ENCODE results near the gene AP4B1.

AP4B1 gene

DNA sequence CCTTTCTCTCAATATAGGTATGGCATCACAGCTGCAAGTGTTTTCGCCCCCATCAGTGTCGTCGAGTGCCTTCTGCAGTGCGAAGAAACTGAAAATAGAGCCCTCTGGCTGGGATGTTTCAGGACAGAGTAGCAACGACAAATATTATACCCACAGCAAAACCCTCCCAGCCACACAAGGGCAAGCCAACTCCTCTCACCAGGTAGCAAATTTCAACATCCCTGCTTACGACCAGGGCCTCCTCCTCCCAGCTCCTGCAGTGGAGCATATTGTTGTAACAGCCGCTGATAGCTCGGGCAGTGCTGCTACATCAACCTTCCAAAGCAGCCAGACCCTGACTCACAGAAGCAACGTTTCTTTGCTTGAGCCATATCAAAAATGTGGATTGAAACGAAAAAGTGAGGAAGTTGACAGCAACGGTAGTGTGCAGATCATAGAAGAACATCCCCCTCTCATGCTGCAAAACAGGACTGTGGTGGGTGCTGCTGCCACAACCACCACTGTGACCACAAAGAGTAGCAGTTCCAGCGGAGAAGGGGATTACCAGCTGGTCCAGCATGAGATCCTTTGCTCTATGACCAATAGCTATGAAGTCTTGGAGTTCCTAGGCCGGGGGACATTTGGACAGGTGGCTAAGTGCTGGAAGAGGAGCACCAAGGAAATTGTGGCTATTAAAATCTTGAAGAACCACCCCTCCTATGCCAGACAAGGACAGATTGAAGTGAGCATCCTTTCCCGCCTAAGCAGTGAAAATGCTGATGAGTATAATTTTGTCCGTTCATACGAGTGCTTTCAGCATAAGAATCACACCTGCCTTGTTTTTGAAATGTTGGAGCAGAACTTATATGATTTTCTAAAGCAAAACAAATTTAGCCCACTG lies 36.0 kb upstream of the AP4B1 start:
- TF ChIP-seq, protein P1, sequence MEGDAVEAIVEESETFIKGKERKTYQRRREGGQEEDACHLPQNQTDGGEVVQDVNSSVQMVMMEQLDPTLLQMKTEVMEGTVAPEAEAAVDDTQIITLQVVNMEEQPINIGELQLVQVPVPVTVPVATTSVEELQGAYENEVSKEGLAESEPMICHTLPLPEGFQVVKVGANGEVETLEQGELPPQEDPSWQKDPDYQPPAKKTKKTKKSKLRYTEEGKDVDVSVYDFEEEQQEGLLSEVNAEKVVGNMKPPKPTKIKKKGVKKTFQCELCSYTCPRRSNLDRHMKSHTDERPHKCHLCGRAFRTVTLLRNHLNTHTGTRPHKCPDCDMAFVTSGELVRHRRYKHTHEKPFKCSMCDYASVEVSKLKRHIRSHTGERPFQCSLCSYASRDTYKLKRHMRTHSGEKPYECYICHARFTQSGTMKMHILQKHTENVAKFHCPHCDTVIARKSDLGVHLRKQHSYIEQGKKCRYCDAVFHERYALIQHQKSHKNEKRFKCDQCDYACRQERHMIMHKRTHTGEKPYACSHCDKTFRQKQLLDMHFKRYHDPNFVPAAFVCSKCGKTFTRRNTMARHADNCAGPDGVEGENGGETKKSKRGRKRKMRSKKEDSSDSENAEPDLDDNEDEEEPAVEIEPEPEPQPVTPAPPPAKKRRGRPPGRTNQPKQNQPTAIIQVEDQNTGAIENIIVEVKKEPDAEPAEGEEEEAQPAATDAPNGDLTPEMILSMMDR (IDR thresholded peaks at IDR 0.05; ENCODE audit: borderline replicate concordance, control extremely low read depth, extremely low read depth, insufficient read depth, missing control alignments): no peak
- DNase-seq (ENCODE audit: low spot score): no peak
- in situ Hi-C loops (cut with MboI; ENCODE audit: low sequenced_read_pairs, unreplicated experiment): no loop called here

DNA sequence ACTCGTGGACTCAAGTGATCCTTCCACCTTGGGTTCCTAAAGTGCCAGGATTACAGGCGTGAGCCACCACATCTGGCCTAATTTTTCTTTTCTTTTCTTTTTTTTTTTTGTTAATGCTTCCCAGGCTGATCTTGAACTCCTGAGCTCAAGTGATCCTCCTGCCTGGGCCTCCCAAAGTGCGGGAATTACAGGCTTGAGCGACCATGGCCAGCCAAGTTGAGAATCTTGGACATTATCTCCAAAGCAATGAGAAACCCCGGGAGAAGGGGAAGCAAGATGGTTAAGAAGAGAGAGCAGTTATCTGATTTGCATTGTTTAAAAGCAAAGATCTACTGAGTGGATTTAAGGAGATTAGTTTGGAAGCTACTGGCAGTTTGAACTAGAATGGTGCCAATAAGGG lies 33.6 kb upstream of the AP4B1 start:
- in situ Hi-C loops (cut with MboI; ENCODE audit: low sequenced_read_pairs, unreplicated experiment): no loop called here
- TF ChIP-seq, protein P1 (IDR thresholded peaks at IDR 0.05; ENCODE audit: borderline replicate concordance, control extremely low read depth, extremely low read depth, insufficient read depth, missing control alignments): no peak

DNA sequence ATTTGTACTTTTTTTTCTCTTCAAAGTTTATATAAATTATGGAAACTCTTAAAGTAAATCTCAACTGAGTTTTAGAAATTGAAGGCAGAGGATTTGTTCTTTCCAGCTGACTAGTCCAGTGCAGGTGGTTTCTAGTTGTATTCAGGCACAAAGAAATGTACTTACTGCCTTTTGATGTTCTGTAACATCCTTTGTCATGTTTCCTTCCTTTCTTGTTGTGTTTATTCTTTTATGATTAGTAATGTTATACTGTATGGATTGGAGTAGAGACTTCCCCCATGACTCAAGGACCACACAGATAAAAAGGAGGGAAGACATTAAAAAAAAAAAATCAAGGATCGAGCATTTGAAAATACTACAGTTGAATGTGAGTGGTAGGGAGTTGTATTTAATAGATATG lies 32.5 kb upstream of the AP4B1 start:
- in situ Hi-C loops (cut with MboI; ENCODE audit: low sequenced_read_pairs, unreplicated experiment): no loop called here
- TF ChIP-seq, protein P1 (IDR thresholded peaks at IDR 0.05; ENCODE audit: borderline replicate concordance, control extremely low read depth, extremely low read depth, insufficient read depth, missing control alignments): no peak
- no peak for DNase-seq (ENCODE audit: low spot score)

More for the DNA sequence above, 33.6 kb upstream of the AP4B1 start:
- no peak for DNase-seq (ENCODE audit: low spot score)

DNA sequence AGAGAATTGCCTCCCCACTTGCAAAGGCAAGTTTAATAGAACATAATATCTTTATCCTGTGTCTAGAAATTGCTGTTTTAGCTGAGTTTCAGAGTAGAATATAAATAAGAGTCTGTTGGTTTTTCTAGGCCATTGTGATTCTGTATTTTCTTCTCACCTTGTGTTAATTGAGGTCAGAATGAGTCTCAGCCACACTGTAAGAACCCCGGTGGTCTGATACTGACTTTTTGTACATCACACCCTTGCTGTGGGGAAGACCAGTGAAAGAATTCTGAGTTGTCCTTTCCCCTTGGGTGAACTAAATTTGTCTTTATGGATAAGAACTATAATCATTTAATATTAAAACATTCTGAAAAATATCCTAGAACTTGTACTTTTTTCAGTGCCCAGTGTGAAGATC lies 31.4 kb upstream of the AP4B1 start:
- no peak for DNase-seq (ENCODE audit: low spot score)
- in situ Hi-C loops (cut with MboI; ENCODE audit: low sequenced_read_pairs, unreplicated experiment): no loop called here

DNA sequence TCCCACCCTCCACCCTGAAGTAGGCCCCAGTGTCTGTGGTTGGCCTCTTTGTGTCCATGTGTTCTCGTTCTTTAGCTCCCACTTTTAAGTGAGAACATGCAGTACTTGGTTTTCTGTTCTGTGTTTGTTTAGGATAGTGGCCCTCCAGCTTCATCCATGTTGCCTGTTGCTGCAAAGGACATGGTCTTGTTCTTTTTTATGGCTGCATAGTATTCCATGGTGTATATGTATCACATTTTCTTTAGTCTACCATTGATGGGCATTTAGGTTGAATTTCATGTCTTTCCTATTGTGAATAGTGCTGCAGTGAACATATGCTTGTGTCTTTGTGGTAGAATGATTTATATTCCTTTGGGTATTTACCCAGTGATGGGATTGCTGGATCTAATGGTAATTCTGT lies 30.6 kb upstream of the AP4B1 start:
- in situ Hi-C loops (cut with MboI; ENCODE audit: low sequenced_read_pairs, unreplicated experiment): no loop called here
- TF ChIP-seq, protein P1 (IDR thresholded peaks at IDR 0.05; ENCODE audit: borderline replicate concordance, control extremely low read depth, extremely low read depth, insufficient read depth, missing control alignments): no peak
- no peak for DNase-seq (ENCODE audit: low spot score)

More for the DNA sequence above, 31.4 kb upstream of the AP4B1 start:
- TF ChIP-seq, protein P1 (IDR thresholded peaks at IDR 0.05; ENCODE audit: borderline replicate concordance, control extremely low read depth, extremely low read depth, insufficient read depth, missing control alignments): no peak

DNA sequence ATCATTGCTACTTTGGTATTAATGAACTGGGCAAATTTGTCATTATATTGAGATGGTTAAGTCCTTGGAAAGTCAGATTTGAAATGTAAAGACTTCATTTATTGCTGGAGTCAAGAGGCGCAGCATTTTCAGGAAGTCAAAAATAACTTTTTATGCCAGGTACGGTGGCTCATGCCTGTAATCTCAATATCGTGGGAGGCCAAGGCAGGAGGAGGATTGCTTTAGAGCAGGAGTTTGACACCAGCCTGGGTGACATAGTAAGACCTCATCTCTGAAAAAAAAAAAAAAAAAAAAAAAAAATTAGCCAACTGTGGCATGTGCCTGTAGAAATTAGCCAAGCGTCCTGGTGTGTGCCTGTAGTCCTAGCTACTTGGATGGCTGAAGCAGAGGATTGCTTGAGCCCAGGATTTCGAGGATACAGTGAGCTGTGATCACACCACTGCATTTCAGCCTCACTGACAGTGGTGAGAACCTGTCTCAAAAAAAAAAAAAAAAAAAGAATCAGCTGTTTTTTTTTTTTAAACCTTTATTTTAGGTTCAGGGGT lies 30.0 kb upstream of the AP4B1 start:
- TF ChIP-seq, protein P1 (IDR thresholded peaks at IDR 0.05; ENCODE audit: borderline replicate concordance, control extremely low read depth, extremely low read depth, insufficient read depth, missing control alignments): no peak
- DNase-seq (ENCODE audit: low spot score): no peak
- in situ Hi-C loops (cut with MboI; ENCODE audit: low sequenced_read_pairs, unreplicated experiment): no loop called here
